Testis (tissue), 3 donors: ENCODE results near the gene GLUL. TPM values are rescaled to one million over a fixed set of nuclear protein-coding genes. Genes with fewer than 3 reads are reported as not detected.

ENCODE experiments used
- DNase-seq: peaks from one replicate; pipeline ENCODE4 v3.0.0-alpha.2; 2019
- H3K27ac ChIP-seq, 2 donors: fragments of 200-600 bp; sonication (generic); one replicate each; pipeline ENCODE4 v1.5.1; 2019
- H3K27me3 ChIP-seq: fragments of 200-600 bp; sonication (generic); one replicate; pipeline ENCODE4 v1.5.1; 2019
- H3K36me3 ChIP-seq: fragments of 200-600 bp; sonication (generic); one replicate; pipeline ENCODE4 v1.5.1; 2017; ENCODE audit warnings: low read depth; ENCODE audit errors: missing control alignments
- H3K4me1 ChIP-seq: fragments of 200-600 bp; sonication (generic); one replicate; pipeline ENCODE4 v1.5.1; 2019
- H3K4me3 ChIP-seq, 2 donors: fragments of 200-600 bp; sonication (generic); one replicate each; pipeline ENCODE4 v1.5.1; 2017 to 2019
- H3K9me3 ChIP-seq: fragments of 200-600 bp; sonication (generic); one replicate; pipeline ENCODE4 v1.5.1; 2017
- CTCF ChIP-seq, 3 experiments: fragments of 450-650 bp in 2 of 3; fragments of 200-600 bp in 1 of 3; sonication (generic) in 1 of 3; IDR thresholded peaks; one replicate each; pipeline ENCODE4 v1.5.1; 2016 to 2019; ENCODE audit warnings: antibody characterized with exemption in 3 of 3, mild to moderate bottlenecking in 2 of 3, moderate library complexity in 1 of 3
- POLR2A ChIP-seq: fragments of 450-650 bp; IDR thresholded peaks from one replicate; pipeline ENCODE4 v1.6.1; 2017; ENCODE audit warnings: antibody characterized with exemption, mild to moderate bottlenecking, moderate library complexity
- WGBS, 2 donors: methylation state at CpG; one replicate each; pipeline ENCODE4 v1.1.5; 2018; 5-methylcytosine and 5-hydroxymethylcytosine counted together
- intact Hi-C: fragments of 100-400 bp; cut with DNase I; formaldehyde crosslinking; loops from one replicate; pipeline ENCODE4 v1.15.1; 2023; ENCODE audit warnings: low total_unique reads
- polyA plus RNA-seq: library from polyadenylated mRNA; stranded (reverse); fragments of 350-450 nt; fragmentation: Illumina TruSeq; extraction: RNeasy Lipid Tissue Mini Kit (QIAGEN cat#74804); gene quantifications from one replicate; pipeline ENCODE4 v1.2.3, GENCODE V29; 2014; ENCODE audit warnings: low read depth, low replicate concordance; ENCODE audit not compliant: insufficient read depth
- total RNA-seq, 2 donors: library from RNA; depleted of rRNA; stranded (reverse); fragments of >200 nt; gene quantifications; one replicate each; pipeline ENCODE4 v1.2.3, GENCODE V29; 2016

The GLUL gene
- total and polyA plus RNA-seq, 3 donors from 2014 or later, result 958 to 1,224 (median 1,066) TPM

- Histone ChIP-seq H3K27ac (no peak overlapping the region), H3K9me3 (no peaks in the 10 kb centered on the region), H3K4me1 (no peaks in the 10 kb centered on the region), H3K27me3 (no peaks in the 10 kb centered on the region), H3K4me3 (no peak overlapping the region), H3K36me3 (no peaks in the 10 kb centered on the region)
- TF ChIP-seq CTCF (IDR thresholded peaks at IDR 0.05), result no peak
- TF ChIP-seq POLR2A, result no peak
- intact Hi-C loops, result no loop called here
- DNase-seq, result no peak
- WGBS, 2 donors, result 90 to 92% methylated on average over 6 of the region's 6 CpGs
Measured at GRCh38 chr1:182413969-182414368, 22.4 kb upstream of the GLUL start.

- no peak for DNase-seq
- TF ChIP-seq CTCF (IDR thresholded peaks at IDR 0.05), result no peak
- no peak for TF ChIP-seq POLR2A
- Histone ChIP-seq H3K4me1 (no peaks in the 10 kb centered on the region), H3K27ac (no peak overlapping the region), H3K27me3 (no peaks in the 10 kb centered on the region), H3K4me3 (no peak overlapping the region), H3K36me3 (no peaks in the 10 kb centered on the region), H3K9me3 (no peaks in the 10 kb centered on the region)
- intact Hi-C loops, result no loop called here
- WGBS, 2 donors, result 78 to 84% methylated on average over 3 of the region's 3 CpGs
Measured at GRCh38 chr1:182413486-182413885, 21.9 kb upstream of the GLUL start.

- Histone ChIP-seq H3K36me3 (no peaks in the 10 kb centered on the region), H3K4me3 (no peak overlapping the region), H3K9me3 (no peaks in the 10 kb centered on the region), H3K27me3 (no peaks in the 10 kb centered on the region), H3K27ac (no peak overlapping the region), H3K4me1 (no peaks in the 10 kb centered on the region)
- intact Hi-C loops, result no loop called here
- WGBS, 2 donors, result 34 to 48% methylated on average over 1 of the region's 1 CpG
- DNase-seq, result no peak
- TF ChIP-seq CTCF (IDR thresholded peaks at IDR 0.05) (no peak), POLR2A (no peak)
Measured at GRCh38 chr1:182410620-182411273, 19.2 kb upstream of the GLUL start.

- Histone ChIP-seq H3K9me3 (no peaks in the 10 kb centered on the region), H3K36me3 (no peaks in the 10 kb centered on the region), H3K27ac (no peak overlapping the region), H3K4me1 (no peaks in the 10 kb centered on the region), H3K27me3 (no peaks in the 10 kb centered on the region), H3K4me3 (no peak overlapping the region)
- TF ChIP-seq CTCF (IDR thresholded peaks at IDR 0.05), result no peak
- TF ChIP-seq POLR2A, result no peak
- intact Hi-C loops, result no loop called here
- DNase-seq, result no peak
- WGBS, 2 donors, result 73 to 82% methylated on average over 4 of the region's 4 CpGs
Measured at GRCh38 chr1:182410138-182410537, 18.5 kb upstream of the GLUL start.

GRCh38 chr1:182408435-182409075 is 17.0 kb upstream of the GLUL start:
- H3K9me3 ChIP-seq, result no peaks in the 10 kb centered on the region
- TF ChIP-seq POLR2A, result no peak
- no peak for TF ChIP-seq CTCF (IDR thresholded peaks at IDR 0.05)
- no peaks in the 10 kb centered on the region for H3K36me3 ChIP-seq
- no peak overlapping the region for H3K27ac ChIP-seq
- no peak for DNase-seq
- H3K4me1 ChIP-seq, result no peaks in the 10 kb centered on the region
- 75 to 88% methylated on average over 3 of the region's 3 CpGs for WGBS, 2 donors
- H3K27me3 ChIP-seq, result no peaks in the 10 kb centered on the region
- intact Hi-C loops, result no loop called here
- H3K4me3 ChIP-seq, result no peak overlapping the region
